Raji (cell line): ENCODE measurements around the gene ZCCHC24.

ENCODE experiments used
- POLR2A ChIP-seq: IDR thresholded peaks from 2 replicates; pipeline ENCODE4 v1.6.1; 2011; ENCODE audit warnings: low read depth, low read length, control low read depth; ENCODE audit not compliant: insufficient read depth

The ZCCHC24 gene

DNA sequence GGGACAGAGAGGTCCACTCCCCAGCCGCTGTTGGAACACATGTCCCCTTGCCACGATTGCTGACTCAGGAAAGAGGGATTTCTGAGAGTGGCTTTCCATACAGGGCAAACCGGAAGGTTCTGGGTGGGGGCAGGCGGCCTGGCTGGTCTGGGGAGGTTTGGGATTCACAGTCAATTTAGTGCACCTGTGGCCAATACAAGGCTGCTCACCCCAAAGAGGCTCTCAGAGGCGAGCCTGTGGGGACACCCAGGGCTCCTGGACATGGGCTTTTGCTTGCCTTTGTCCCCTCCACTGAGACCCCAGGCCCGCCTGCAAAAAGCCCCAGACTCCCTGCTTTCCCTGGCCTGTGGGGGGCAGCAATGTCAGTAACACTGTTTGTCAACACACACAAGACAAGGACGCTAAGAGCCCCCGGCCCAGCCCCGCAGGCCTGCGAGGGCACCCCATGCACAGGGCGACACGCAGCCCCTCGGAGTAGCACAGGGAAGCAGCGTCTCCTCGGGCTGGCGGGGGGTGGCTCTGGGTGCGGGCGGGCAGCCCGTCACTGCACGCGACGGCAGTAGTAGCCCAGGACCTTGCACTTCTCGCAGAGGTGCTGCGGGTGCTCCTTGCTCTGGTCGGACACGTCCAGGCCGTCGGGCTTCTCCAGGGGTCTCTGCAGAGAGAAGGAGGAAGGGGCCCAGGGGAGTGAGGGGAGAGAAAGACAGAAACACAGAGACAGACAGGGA, 59.5 kb downstream of the ZCCHC24 start:
- TF ChIP-seq POLR2A = no peak

DNA sequence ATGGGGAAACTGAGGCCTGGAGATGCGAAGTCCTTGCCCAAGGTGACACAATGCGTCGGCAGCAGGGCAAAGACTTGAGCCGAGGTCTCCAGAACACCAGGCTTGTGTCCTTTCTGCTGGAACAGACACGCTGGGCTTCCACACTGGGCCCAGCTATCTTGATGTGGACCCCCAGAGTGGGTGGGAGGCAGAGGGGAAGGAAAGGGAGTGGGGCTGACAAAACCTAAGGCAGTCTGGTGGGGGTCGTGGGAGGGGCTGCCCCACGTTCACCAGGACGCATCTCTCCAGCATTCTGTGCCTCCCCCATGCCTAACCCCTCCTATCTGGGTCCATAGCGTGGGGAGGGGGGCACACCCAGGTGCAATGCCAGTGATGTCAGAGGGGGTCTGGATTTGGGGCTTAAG, 60.0 kb downstream of the ZCCHC24 start:
- no peak for TF ChIP-seq POLR2A

- no peak for TF ChIP-seq POLR2A
These were observed 60.5 kb downstream of the ZCCHC24 start for GRCh38 chr10:79384773-79385391.

DNA sequence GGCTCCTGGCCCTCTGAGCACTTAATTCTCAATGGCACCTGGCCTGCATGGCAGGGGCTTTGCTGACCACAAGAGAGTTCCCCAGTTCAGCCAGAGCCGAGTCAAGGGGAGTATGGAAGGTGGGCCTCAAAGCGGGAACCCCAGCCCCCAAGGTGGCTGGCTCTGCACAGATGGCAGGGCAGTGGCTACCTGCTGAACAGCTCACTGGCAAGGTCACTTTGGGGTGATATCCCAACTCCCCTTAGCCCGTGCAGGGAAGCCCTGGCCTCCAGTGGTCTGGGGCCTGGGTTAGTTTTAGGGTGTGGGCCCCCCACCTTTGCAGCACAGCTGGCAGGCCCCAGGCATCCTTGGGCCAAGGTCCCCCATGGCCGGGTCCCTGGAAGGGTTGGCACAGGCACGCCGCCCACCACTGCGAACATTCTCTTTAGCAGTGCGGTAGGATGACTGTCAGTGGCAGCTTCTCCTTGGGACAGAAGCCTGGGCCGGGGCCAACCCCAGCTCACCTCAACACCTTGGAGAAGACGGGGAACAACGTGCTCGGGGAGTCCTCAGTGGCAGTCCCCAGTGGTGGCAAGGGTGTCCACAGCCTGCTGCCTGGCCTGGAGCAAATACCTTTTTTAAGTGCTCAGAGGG, 61.3 kb downstream of the ZCCHC24 start:
- no peak for TF ChIP-seq POLR2A

DNA sequence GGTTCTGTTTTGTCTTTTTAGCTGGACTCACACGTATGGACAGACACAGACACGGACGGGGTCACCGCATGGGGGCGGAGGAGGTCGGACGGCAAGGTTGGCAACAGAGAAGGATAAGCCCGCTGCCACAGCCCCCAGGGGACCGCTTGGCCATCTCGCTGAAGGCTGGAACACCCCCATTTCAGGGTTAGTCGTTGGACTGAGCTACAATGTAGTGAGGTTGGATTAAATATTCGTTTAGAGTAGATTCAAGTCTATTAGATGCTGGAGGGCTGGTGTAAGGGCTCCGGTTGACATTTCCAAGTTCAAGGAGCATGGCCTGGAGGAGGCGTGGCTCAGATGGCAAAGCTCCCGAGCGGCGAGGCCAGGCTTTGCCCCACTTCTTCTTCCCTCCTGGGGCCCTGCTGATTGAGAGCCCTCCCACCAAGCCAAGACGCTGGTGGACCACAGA, 62.9 kb downstream of the ZCCHC24 start:
- no peak for TF ChIP-seq POLR2A

DNA sequence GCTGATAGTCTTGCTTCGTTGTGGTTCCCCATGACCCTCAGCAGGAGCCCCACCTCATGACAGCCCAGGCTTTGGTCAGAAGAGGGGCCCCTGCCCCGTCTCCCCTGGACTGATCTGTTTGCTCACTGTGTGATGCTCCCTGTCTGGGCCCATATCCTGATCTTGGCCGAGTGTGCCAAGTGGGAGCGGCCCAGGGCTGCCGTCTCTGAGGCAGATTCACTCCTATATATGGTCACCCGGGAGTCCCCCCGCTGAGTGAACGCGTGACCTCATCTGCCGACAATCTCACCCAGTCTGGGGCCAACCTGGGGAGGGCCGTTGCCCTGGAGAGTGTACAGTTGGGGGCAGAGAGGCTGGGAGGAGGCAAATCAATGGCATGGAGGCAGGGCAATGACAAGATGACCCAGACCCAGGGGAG, 63.6 kb downstream of the ZCCHC24 start:
- TF ChIP-seq POLR2A = no peak

GRCh38 chr10:79380946-79381721, 64.3 kb downstream of the ZCCHC24 start:
- TF ChIP-seq POLR2A = no peak

DNA sequence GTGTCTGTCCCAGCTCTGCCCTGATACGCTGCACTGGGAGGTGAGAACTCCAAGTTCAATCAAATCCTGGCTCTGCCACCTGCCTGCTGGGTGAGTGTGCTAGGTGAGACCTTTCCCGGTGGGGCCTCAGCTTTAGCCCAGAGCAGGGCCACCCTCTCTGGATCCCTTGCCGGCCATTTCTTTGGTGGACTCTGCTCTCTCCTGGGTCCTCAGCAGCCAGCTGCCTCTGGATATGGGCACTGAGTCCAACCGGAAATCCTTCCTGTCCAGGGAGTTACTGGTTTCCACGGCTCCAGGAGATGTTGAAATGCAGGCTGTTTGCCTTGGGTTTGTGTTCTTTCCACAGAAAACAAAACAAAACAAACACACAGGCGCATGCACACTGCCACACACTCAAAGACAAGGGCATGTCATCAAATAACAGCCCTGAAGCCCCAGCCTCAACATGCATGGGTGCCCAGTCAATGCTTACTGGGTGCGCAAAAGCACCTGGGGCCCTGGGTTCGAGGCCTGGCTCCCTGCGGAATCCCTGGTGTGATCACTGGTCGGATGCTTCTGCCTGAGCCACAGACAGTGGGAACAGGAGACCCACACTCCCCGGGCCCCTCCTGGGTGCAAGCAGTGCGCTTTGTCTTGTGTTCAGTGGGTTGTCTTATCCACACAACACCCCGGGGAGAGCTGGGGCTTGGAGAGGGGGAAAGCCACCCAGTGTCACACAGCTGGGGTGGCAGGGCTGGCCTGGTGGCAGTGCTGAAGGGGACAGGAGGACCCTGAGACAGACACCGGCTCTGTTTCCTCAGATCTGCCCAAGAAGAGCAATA, 65.1 kb downstream of the ZCCHC24 start:
- TF ChIP-seq POLR2A = no peak

GRCh38 chr10:79379512-79380124, 65.8 kb downstream of the ZCCHC24 start:
- no peak for TF ChIP-seq POLR2A

- no peak for TF ChIP-seq POLR2A
These were observed 66.5 kb downstream of the ZCCHC24 start for GRCh38 chr10:79378647-79379511.

- no peak for TF ChIP-seq POLR2A
These were observed 67.1 kb downstream of the ZCCHC24 start for GRCh38 chr10:79378383-79378646.

- TF ChIP-seq POLR2A = no peak
These were observed 67.7 kb downstream of the ZCCHC24 start for GRCh38 chr10:79377557-79378382.
